Esophagus muscularis mucosa (tissue), 4 donors: ENCODE results near the gene TTC19. TPM values are rescaled to one million over a fixed set of nuclear protein-coding genes. Genes with fewer than 3 reads are reported as not detected.

Source experiments
- DNase-seq: peaks from one replicate; pipeline ENCODE4 v3.0.0-alpha.2; 2017; ENCODE audit errors: extremely low spot score
- H3K27ac ChIP-seq, 4 donors: fragments of 200-600 bp; sonication (generic); replicated peaks in 1 of 4; 1 replicate in 3 of 4; 2 replicates in 1 of 4; pipeline ENCODE4 v1.5.1; 2016 to 2019; ENCODE audit warnings: mild to moderate bottlenecking in 1 of 4
- H3K27me3 ChIP-seq, 4 donors: fragments of 200-600 bp; sonication (generic); one replicate each; pipeline versions ENCODE4 v1.5.1 to v1.6.0; 2016 to 2019
- H3K36me3 ChIP-seq, 4 donors: fragments of 200-600 bp; sonication (generic); one replicate each; pipeline ENCODE4 v1.5.1; 2016 to 2019
- H3K4me1 ChIP-seq, 4 donors: fragments of 200-600 bp; sonication (generic); one replicate each; pipeline ENCODE4 v1.5.1; 2016 to 2019
- H3K4me3 ChIP-seq, 4 donors: fragments of 200-600 bp; sonication (generic); 1 replicate in 2 of 4; 2 replicates in 2 of 4; pipeline ENCODE4 v1.5.1; 2016 to 2019; ENCODE audit warnings: mild to moderate bottlenecking in 4 of 4, moderate library complexity in 1 of 4
- H3K9me3 ChIP-seq, 4 donors: fragments of 200-600 bp; sonication (generic); 1 replicate in 3 of 4; 2 replicates in 1 of 4; pipeline ENCODE4 v1.5.1; 2016 to 2019
- CTCF ChIP-seq, 3 experiments: fragments of 200-600 bp in 2 of 3; fragments of 450-650 bp in 1 of 3; sonication (generic) in 2 of 3; IDR thresholded peaks; one replicate each; pipeline ENCODE4 v1.5.1; 2017 to 2019; ENCODE audit warnings: antibody characterized with exemption in 3 of 3, mild to moderate bottlenecking in 2 of 3, moderate library complexity in 1 of 3
- EP300 ChIP-seq: sonication (generic); formaldehyde crosslinking; IDR thresholded peaks from one replicate; pipeline ENCODE4 v1.6.1; 2017; ENCODE audit warnings: antibody characterized with exemption
- POLR2A ChIP-seq: fragments of 450-650 bp; IDR thresholded peaks from one replicate; pipeline ENCODE4 v1.6.1; 2017; ENCODE audit warnings: antibody characterized with exemption, moderate library complexity, mild to moderate bottlenecking, low read depth
- POLR2AphosphoS5 ChIP-seq, 2 donors: sonication (generic); formaldehyde crosslinking; IDR thresholded peaks; one replicate each; pipeline ENCODE4 v1.6.1; 2017; ENCODE audit warnings: antibody characterized with exemption in 2 of 2
- WGBS: methylation state at CpG from one replicate; pipeline ENCODE4 v1.1.5; 2018; 5-methylcytosine and 5-hydroxymethylcytosine counted together
- intact Hi-C: fragments of 100-400 bp; cut with DNase I; formaldehyde crosslinking; loops from one replicate; pipeline ENCODE4 v1.15.1; 2023
- total RNA-seq, 4 donors: library from RNA; depleted of rRNA; stranded (reverse); fragments of >200 nt; gene quantifications; one replicate each; pipeline versions ENCODE4 v1.1.0 to v1.2.1, GENCODE V29; 2016

TTC19 gene
- total RNA-seq, 4 donors from 2014 or later, result 40.9 to 56.4 (median 50.5) TPM

- WGBS, result 97% methylated on average over 18 of the region's 19 CpGs
- no peaks in the 10 kb centered on the region for H3K27me3 ChIP-seq
- H3K36me3 ChIP-seq, result no peaks in the 10 kb centered on the region
- no peak for TF ChIP-seq EP300
- TF ChIP-seq CTCF (IDR thresholded peaks at IDR 0.05), result no peak
- no peak for TF ChIP-seq POLR2A
- no peak for TF ChIP-seq POLR2AphosphoS5 (IDR thresholded peaks at IDR 0.05)
- no peak overlapping the region for H3K27ac ChIP-seq
- intact Hi-C loops, result no loop called here
- no peak overlapping the region for H3K4me3 ChIP-seq
- H3K4me1 ChIP-seq, result peaks cover 0 to 15% (median 11%) of the 10 kb centered on the region in 4 donors
- DNase-seq, result no peak
- H3K9me3 ChIP-seq, result no peaks in the 10 kb centered on the region
Observed at GRCh38 chr17:15957608-15958307, 41.9 kb upstream of the TTC19 start.

DNA sequence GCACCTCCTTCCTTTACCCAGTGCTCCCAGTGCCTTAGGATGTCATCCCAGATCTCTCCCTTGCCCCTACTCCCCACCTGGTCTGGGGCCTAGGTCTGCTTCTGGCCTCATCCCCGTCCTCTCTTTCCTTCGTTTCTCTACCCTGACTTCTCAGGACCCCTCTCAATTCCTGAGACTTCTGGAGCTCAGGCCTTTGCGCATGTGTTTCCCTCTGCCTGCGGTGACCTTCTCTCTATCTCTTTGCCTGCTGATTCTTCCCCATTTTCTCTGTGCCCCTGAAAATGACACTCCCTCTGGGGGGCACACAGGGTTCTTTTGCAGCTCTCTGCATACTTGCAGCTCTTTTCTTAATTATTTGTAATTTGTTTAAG is 41.2 kb upstream of the TTC19 start:
- intact Hi-C loops, result no loop called here
- no peaks in the 10 kb centered on the region for H3K9me3 ChIP-seq
- no peak for DNase-seq
- no peak overlapping the region for H3K4me3 ChIP-seq
- peaks cover 0 to 15% (median 11%) of the 10 kb centered on the region in 4 donors for H3K4me1 ChIP-seq
- TF ChIP-seq EP300 (no peak), POLR2A (no peak), POLR2AphosphoS5 (IDR thresholded peaks at IDR 0.05) (no peak), CTCF (IDR thresholded peaks at IDR 0.05) (no peak)
- no peak overlapping the region for H3K27ac ChIP-seq
- no peaks in the 10 kb centered on the region for H3K27me3 ChIP-seq
- WGBS, result 79% methylated on average over 4 of the region's 4 CpGs
- H3K36me3 ChIP-seq, result no peaks in the 10 kb centered on the region

DNA sequence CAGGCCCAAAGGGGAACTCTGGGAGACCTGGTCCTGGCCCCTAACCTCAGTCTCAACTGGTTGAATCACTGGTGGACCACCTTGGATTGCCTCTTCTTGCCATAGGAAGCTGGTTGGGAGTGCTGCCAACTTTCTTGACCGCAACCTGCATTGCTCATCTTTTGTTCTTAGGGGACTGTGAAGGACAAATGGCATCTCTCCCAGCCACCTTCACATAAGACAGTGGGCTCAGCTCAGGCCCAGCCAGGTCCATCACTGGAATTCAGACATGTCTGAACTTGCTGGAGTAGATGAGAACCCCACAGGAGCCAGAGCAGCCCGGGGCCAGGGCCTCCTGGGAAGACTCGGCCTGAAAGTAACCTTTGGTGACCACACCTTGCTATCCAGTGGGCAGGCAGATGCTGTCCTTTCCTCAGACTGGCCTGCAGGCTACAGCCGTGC is 35.9 kb upstream of the TTC19 start:
- no peak for TF ChIP-seq POLR2AphosphoS5 (IDR thresholded peaks at IDR 0.05)
- no peak for TF ChIP-seq EP300
- no peak for TF ChIP-seq POLR2A
- TF ChIP-seq CTCF (IDR thresholded peaks at IDR 0.05), result no peak

DNA sequence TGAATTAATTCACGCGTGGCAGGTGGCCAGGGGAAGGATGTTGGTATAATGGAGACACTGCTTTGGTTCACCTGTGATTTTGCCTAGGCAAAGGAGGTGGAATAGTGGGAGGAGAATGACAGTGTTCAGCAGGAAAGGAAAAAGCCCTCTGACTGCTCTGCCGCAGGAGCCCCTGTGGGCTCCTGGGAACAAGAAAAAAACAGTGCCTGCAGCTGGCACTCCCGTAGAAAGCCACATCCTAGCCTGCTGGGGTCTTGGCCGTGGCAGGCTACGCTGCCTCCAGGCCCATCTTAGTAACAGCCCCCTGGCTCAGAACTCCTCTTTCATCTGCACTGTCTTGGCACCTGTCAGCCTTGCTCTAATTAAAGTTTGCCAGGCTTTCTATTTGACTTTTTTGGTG is 34.1 kb upstream of the TTC19 start:
- no peaks in the 10 kb centered on the region for H3K27me3 ChIP-seq
- H3K9me3 ChIP-seq, result no peaks in the 10 kb centered on the region
- H3K4me3 ChIP-seq, result no peak overlapping the region
- WGBS, result 79% methylated on average over 6 of the region's 6 CpGs
- intact Hi-C loops, result no loop called here
- no peaks in the 10 kb centered on the region for H3K36me3 ChIP-seq
- H3K27ac ChIP-seq, result no peak overlapping the region
- no peak for DNase-seq
- TF ChIP-seq CTCF (IDR thresholded peaks at IDR 0.05) (no peak), EP300 (no peak), POLR2A (no peak)
- peaks cover 0 to 9% (median 4%) of the 10 kb centered on the region in 4 donors for H3K4me1 ChIP-seq

More for the DNA sequence above, 35.9 kb upstream of the TTC19 start:
- Histone ChIP-seq H3K36me3 (no peaks in the 10 kb centered on the region), H3K9me3 (no peaks in the 10 kb centered on the region), H3K4me1 (peaks cover 0 to 20% (median 11%) of the 10 kb centered on the region in 4 donors), H3K4me3 (no peak overlapping the region), H3K27me3 (no peaks in the 10 kb centered on the region), H3K27ac (no peak overlapping the region)
- intact Hi-C loops, result no loop called here
- DNase-seq, result no peak
- WGBS, result 89% methylated on average over 4 of the region's 4 CpGs
